ENCODE data around the gene SLC4A5.

DNA sequence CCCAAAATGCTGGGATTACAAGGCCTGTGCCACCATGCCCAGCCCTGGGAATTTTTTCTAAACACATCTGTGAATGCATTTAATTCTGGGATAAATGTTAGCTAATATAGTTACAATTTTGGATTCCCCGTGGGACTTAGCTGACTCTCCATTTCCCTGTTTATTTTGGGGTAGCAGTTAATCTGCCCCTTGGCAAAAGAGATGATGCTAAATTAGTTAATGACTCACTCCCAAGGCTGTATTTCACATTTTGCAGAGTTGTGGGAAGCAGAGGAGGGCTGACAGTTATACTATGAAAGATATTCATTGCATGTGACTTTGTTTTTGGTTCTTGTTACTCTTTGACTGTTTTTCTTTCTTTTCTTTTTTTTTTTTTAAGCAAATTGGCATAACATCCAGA is 141.6 kb downstream of the SLC4A5 start:
- TF ChIP-seq POLR2A (IDR thresholded peaks at IDR 0.05): no peak
- no peak for TF ChIP-seq CTCF (IDR thresholded peaks at IDR 0.05)
- TF ChIP-seq POLR2AphosphoS5 (IDR thresholded peaks at IDR 0.05; ENCODE audit: insufficient read depth in 1 of 2, low read depth in 1 of 2): peak; percentile 51 to 98
